Activated CD8-positive, alpha-beta T cell treated with anti-CD3 and anti-CD28 coated beads for 36 hours (primary cell): ENCODE measurements around the gene PABPN1. TPM values are rescaled to one million over a fixed set of nuclear protein-coding genes. Genes with fewer than 3 reads are reported as not detected.

Source experiments
- ATAC-seq: fragments of 200-7000 bp; cut with Tn5 transposase; one replicate; pipeline ENCODE4 v1.10.0; 2021; ENCODE audit warnings: mild to moderate bottlenecking, moderate library complexity
- CTCF ChIA-PET: fragments of 350-600 bp; sonication (Branson Sonifier 250); formaldehyde crosslinking; loops from one replicate; lab custom pipeline; 2021; ENCODE audit warnings: antibody characterized with exemption; lab: Charles Lee
- POLR2A ChIA-PET: fragments of 350-600 bp; sonication (Branson Sonifier 250); formaldehyde crosslinking; loops from one replicate; lab custom pipeline; 2021; ENCODE audit warnings: antibody characterized with exemption; lab: Charles Lee
- DNase-seq: peaks from one replicate; pipeline ENCODE4 v3.0.0-alpha.2; 2020
- H3K27ac Mint-ChIP-seq: one replicate; pipeline ENCODE4 v1.8.0; 2021; ENCODE audit warnings: mild to moderate bottlenecking, mixed read lengths
- H3K27me3 Mint-ChIP-seq: one replicate; pipeline ENCODE4 v1.8.0; 2021; ENCODE audit warnings: mixed read lengths
- H3K36me3 Mint-ChIP-seq: one replicate; pipeline ENCODE4 v1.8.0; 2021; ENCODE audit warnings: low read depth, mixed read lengths
- H3K4me1 Mint-ChIP-seq: one replicate; pipeline ENCODE4 v1.8.0; 2021; ENCODE audit warnings: low read depth, mixed read lengths
- H3K4me3 Mint-ChIP-seq: one replicate; pipeline ENCODE4 v1.8.0; 2021; ENCODE audit warnings: mild to moderate bottlenecking, moderate library complexity, mixed read lengths
- H3K9me3 Mint-ChIP-seq: one replicate; pipeline ENCODE4 v1.8.0; 2021; ENCODE audit warnings: mixed read lengths
- CTCF ChIP-seq: fragments of 200-600 bp; IDR thresholded peaks from one replicate; pipeline ENCODE4 v1.8.0; 2022; ENCODE audit warnings: antibody characterized with exemption, mild to moderate bottlenecking
- intact Hi-C: fragments of 100-400 bp; cut with micrococcal nuclease; formaldehyde crosslinking; loops from one replicate; pipeline ENCODE4 v1.10.0; 2022
- total RNA-seq, 2 experiments: library from RNA; stranded (reverse); gene quantifications; one replicate each; pipeline ENCODE4 v1.2.3, GENCODE V29; 2021

Gene PABPN1
- total RNA-seq, 2 experiments from 2014 or later: 258 to 260 TPM

GRCh38 chr14:23307687-23308644 is 13.3 kb upstream of the PABPN1 start:
- Mint-ChIP-seq H3K4me3 (no peak overlapping the region), H3K27me3 (peaks cover 25% of the 10 kb centered on the region), H3K9me3 (no peaks in the 10 kb centered on the region), H3K4me1 (peaks cover 6% of the 10 kb centered on the region), H3K27ac (no peak overlapping the region), H3K36me3 (no peaks in the 10 kb centered on the region)
- TF ChIP-seq CTCF: no peak
- ChIA-PET CTCF (interaction anchor here (2.3 kb wide), 1 partner anchor 13 kb away, joined by 7 read pairs; the partner anchor contains the start of gene PABPN1), POLR2A (interaction anchor here (6.4 kb wide), 1 partner anchor 14 kb away, joined by 40 read pairs; the partner anchor contains the start of gene PABPN1)
- intact Hi-C loops: no loop called here
- ATAC-seq (no peak), DNase-seq (no peak)

GRCh38 chr14:23308721-23309445 is 12.4 kb upstream of the PABPN1 start:
- Mint-ChIP-seq H3K27me3 (peaks cover 25% of the 10 kb centered on the region), H3K4me1 (no peaks in the 10 kb centered on the region), H3K27ac (no peak overlapping the region), H3K9me3 (no peaks in the 10 kb centered on the region), H3K36me3 (no peaks in the 10 kb centered on the region), H3K4me3 (no peak overlapping the region)
- ATAC-seq (no peak), DNase-seq (no peak)
- POLR2A ChIA-PET: interaction anchor here (6.4 kb wide), 1 partner anchor 13 kb away, joined by 40 read pairs; the partner anchor contains the start of gene PABPN1
- no peak for TF ChIP-seq CTCF
- intact Hi-C loops: no loop called here
- CTCF ChIA-PET: interaction anchor here (1.1 to 2.3 kb wide), 2 partner anchors 8 to 13 kb away, joined by 3 to 7 read pairs; partner anchors contain the start of gene PABPN1

- Mint-ChIP-seq H3K27ac (no peak overlapping the region), H3K4me3 (no peak overlapping the region), H3K9me3 (no peaks in the 10 kb centered on the region), H3K36me3 (no peaks in the 10 kb centered on the region), H3K27me3 (peaks cover 20% of the 10 kb centered on the region), H3K4me1 (no peaks in the 10 kb centered on the region)
- ChIA-PET POLR2A (interaction anchor here (1.5 to 6.4 kb wide), 3 partner anchors 8 to 12 kb away, joined by 5 to 40 read pairs (median 10); partner anchors contain the start of genes PABPN1 and PPP1R3E), CTCF (interaction anchor here (0.9 to 1.5 kb wide), 2 partner anchors 10 to 190 kb away, joined by 5 read pairs; partner anchors contain the start of gene PABPN1)
- DNase-seq (no peak), ATAC-seq (no peak)
- no peak for TF ChIP-seq CTCF
- intact Hi-C loops: no loop called here
These were observed 10.7 kb upstream of the PABPN1 start for GRCh38 chr14:23310546-23310945.

- no peaks in the 10 kb centered on the region for H3K27me3 Mint-ChIP-seq
- no peak overlapping the region for H3K4me3 Mint-ChIP-seq
- DNase-seq (no peak), ATAC-seq (no peak)
- POLR2A ChIA-PET: interaction anchor here (7.5 kb wide), 1 partner anchor 13 kb away, joined by 139 read pairs; the partner anchor contains the start of gene PPP1R3E
- H3K9me3 Mint-ChIP-seq: no peaks in the 10 kb centered on the region
- intact Hi-C loops: no loop called here
- CTCF ChIA-PET: interaction anchor here (7.4 kb wide), 1 partner anchor 14 kb away, joined by 78 read pairs; the partner anchor contains the start of gene PPP1R3E
- no peak overlapping the region for H3K27ac Mint-ChIP-seq
- peaks cover 3% of the 10 kb centered on the region for H3K36me3 Mint-ChIP-seq
- no peak for TF ChIP-seq CTCF
- H3K4me1 Mint-ChIP-seq: peaks cover 6% of the 10 kb centered on the region
These were observed 5.0 kb upstream of the PABPN1 start for GRCh38 chr14:23316300-23316699.
